SU-DHL-6 (cell line): ENCODE data around the gene ATG9B.

Experiments
- H2AFZ ChIP-seq: fragments of 200-600 bp; sonication (generic); 2 replicates; pipeline ENCODE4 v1.6.1; 2014; ENCODE audit warnings: low read depth, mild to moderate bottlenecking, moderate library complexity, mixed read lengths, antibody characterized with exemption, low read length; ENCODE audit not compliant: severe bottlenecking
- H3F3A ChIP-seq: fragments of 200-600 bp; shearing (Covaris generic); 2 replicates; pipeline ENCODE4 v1.6.0; 2016; ENCODE audit warnings: antibody characterized with exemption, mild to moderate bottlenecking; ENCODE audit not compliant: insufficient read depth
- H3K27ac ChIP-seq: fragments of 200-600 bp; sonication (generic); 2 replicates; pipeline ENCODE4 v1.5.1; 2016; ENCODE audit warnings: low read depth, mild to moderate bottlenecking, low read length, moderate library complexity, mixed read lengths
- H3K27me3 ChIP-seq: fragments of 200-600 bp; sonication (generic), shearing (Covaris generic); 2 replicates; pipeline ENCODE4 v1.6.0; 2014; ENCODE audit warnings: mild to moderate bottlenecking, low read length
- H3K36me3 ChIP-seq: fragments of 200-600 bp; sonication (generic); 2 replicates; pipeline ENCODE4 v1.6.1; 2014; ENCODE audit warnings: mild to moderate bottlenecking, low read length, mixed read lengths
- H3K4me2 ChIP-seq: fragments of 300-600, 200-600 bp; shearing (Covaris generic), sonication (generic); 2 replicates; pipeline ENCODE4 v1.6.0; 2014; ENCODE audit warnings: low read length, low read depth, mild to moderate bottlenecking; ENCODE audit not compliant: poor library complexity, severe bottlenecking
- H3K4me3 ChIP-seq: fragments of 200-600 bp; sonication (generic); 2 replicates; pipeline ENCODE4 v1.5.1; 2014; ENCODE audit warnings: antibody characterized with exemption, low read length, mild to moderate bottlenecking, mixed read lengths; ENCODE audit not compliant: insufficient read depth, poor library complexity, severe bottlenecking
- H3K79me2 ChIP-seq: fragments of 200-600 bp; sonication (generic); 2 replicates; pipeline ENCODE4 v1.6.1; 2014; ENCODE audit warnings: mild to moderate bottlenecking, low read length, moderate library complexity; ENCODE audit not compliant: insufficient read depth
- H3K9ac ChIP-seq: fragments of 200-600 bp; sonication (generic); 2 replicates; pipeline ENCODE4 v1.7.0; 2014; ENCODE audit warnings: mild to moderate bottlenecking, low read length
- H3K9me2 ChIP-seq: fragments of 200-600 bp; sonication (generic); replicated peaks from 2 replicates; pipeline ENCODE4 v1.6.1; 2014; ENCODE audit warnings: low read length; ENCODE audit not compliant: insufficient read depth
- H3K9me3 ChIP-seq: fragments of 200-600 bp; sonication (generic); 2 replicates; pipeline ENCODE4 v1.6.1; 2014; ENCODE audit warnings: low read length, mixed read lengths; ENCODE audit not compliant: insufficient read depth
- H4K20me1 ChIP-seq: fragments of 200-600 bp; sonication (generic); 2 replicates; pipeline ENCODE4 v1.6.1; 2014; ENCODE audit warnings: low read depth, mild to moderate bottlenecking, antibody characterized with exemption, low read length, moderate library complexity, mixed read lengths
- CTCF ChIP-seq: fragments of 200-600 bp; sonication (generic); IDR thresholded peaks from one replicate; pipeline ENCODE4 v1.5.1; 2017; ENCODE audit warnings: antibody characterized with exemption, mild to moderate bottlenecking, low read length, moderate library complexity; ENCODE audit not compliant: insufficient read depth, poor library complexity, severe bottlenecking
- EZH2phosphoT487 ChIP-seq: fragments of 200-600 bp; sonication (generic), shearing (Covaris generic); conservative IDR thresholded peaks from 2 replicates; pipeline ENCODE4 v1.6.1; 2018; ENCODE audit warnings: mild to moderate bottlenecking, antibody characterized with exemption, low read length, moderate library complexity, mixed read lengths

ATG9B gene

GRCh38 chr7:150965273-150965830 lies 58.9 kb downstream of the ATG9B start:
- TF ChIP-seq EZH2phosphoT487 (no peak), CTCF (no peak)
- H3K4me3 ChIP-seq = no peak overlapping the region
- no peaks in the 10 kb centered on the region for H3K79me2 ChIP-seq
- H3K27ac ChIP-seq = no peak overlapping the region
- no peaks in the 10 kb centered on the region for H3K9me2 ChIP-seq
- H4K20me1 ChIP-seq = no peaks in the 10 kb centered on the region
- no peak overlapping the region for H2AFZ ChIP-seq
- H3K9ac ChIP-seq = no peak overlapping the region
- no peak overlapping the region for H3K4me2 ChIP-seq
- H3K27me3 ChIP-seq = no peaks in the 10 kb centered on the region
- no peaks in the 10 kb centered on the region for H3K36me3 ChIP-seq
- no peaks in the 10 kb centered on the region for H3F3A ChIP-seq
- no peaks in the 10 kb centered on the region for H3K9me3 ChIP-seq
